H9 (cell line): Measurements from ENCODE around the gene GRAMD1B. TPM values are rescaled to one million over a fixed set of nuclear protein-coding genes. Genes with fewer than 3 reads are reported as not detected.
A peak's percentile ranks its signal among the peaks of the same experiment; 100 is the strongest.

Experiments
- DNase-seq: peaks from one replicate; pipeline ENCODE4 v3.0.0-alpha.2; 2017
- H2AFZ ChIP-seq: one replicate; pipeline ENCODE4 v1.6.1; 2013; ENCODE audit warnings: mild to moderate bottlenecking, low read length, control low read depth, moderate library complexity
- H2AK5ac ChIP-seq: 2 replicates; pipeline ENCODE4 v1.6.1; 2013; ENCODE audit warnings: low read length, control low read depth, mixed read lengths; ENCODE audit not compliant: insufficient read length
- H2BK120ac ChIP-seq: one replicate; pipeline ENCODE4 v1.6.1; 2013; ENCODE audit warnings: low read depth, mild to moderate bottlenecking, low read length, control low read depth, inconsistent platforms; ENCODE audit not compliant: poor library complexity, severe bottlenecking
- H2BK12ac ChIP-seq: 2 replicates; pipeline ENCODE4 v1.6.1; 2013; ENCODE audit warnings: low read length, control low read depth, mixed read lengths, low read depth; ENCODE audit not compliant: insufficient read length
- H2BK15ac ChIP-seq: 2 replicates; pipeline ENCODE4 v1.6.1; 2013; ENCODE audit warnings: low read depth, low read length, control low read depth
- H2BK20ac ChIP-seq: one replicate; pipeline ENCODE4 v1.6.1; 2013; ENCODE audit warnings: low read depth, mild to moderate bottlenecking, low read length, control low read depth, inconsistent platforms; ENCODE audit not compliant: poor library complexity, severe bottlenecking
- H2BK5ac ChIP-seq: 2 replicates; pipeline ENCODE4 v1.6.1; 2013; ENCODE audit warnings: low read length, control low read depth, mixed read lengths; ENCODE audit not compliant: insufficient read length
- H3K14ac ChIP-seq: 2 replicates; pipeline ENCODE4 v1.6.1; 2013; ENCODE audit warnings: low read length, control low read depth; ENCODE audit not compliant: insufficient read depth
- H3K18ac ChIP-seq: 2 replicates; pipeline ENCODE4 v1.6.1; 2013; ENCODE audit warnings: low read depth, mild to moderate bottlenecking, mixed read lengths, low read length, control low read depth; ENCODE audit not compliant: insufficient read length
- H3K23ac ChIP-seq: 2 replicates; pipeline ENCODE4 v1.6.1; 2013; ENCODE audit warnings: low read length, control low read depth, mixed read lengths, low read depth; ENCODE audit not compliant: insufficient read length
- H3K23me2 ChIP-seq: 2 replicates; pipeline ENCODE4 v1.6.1; 2013; ENCODE audit warnings: low read depth, mild to moderate bottlenecking, mixed read lengths, low read length, control low read depth; ENCODE audit not compliant: insufficient read length, poor library complexity, severe bottlenecking
- H3K27ac ChIP-seq: 2 replicates; pipeline ENCODE4 v1.5.1; 2013; ENCODE audit warnings: low read length, control low read depth, mixed read lengths, low read depth; ENCODE audit not compliant: insufficient read length
- H3K27me3 ChIP-seq: 2 replicates; pipeline ENCODE4 v1.6.1; 2013; ENCODE audit warnings: low read length, control low read depth, inconsistent platforms; ENCODE audit not compliant: insufficient read depth
- H3K4ac ChIP-seq: 2 replicates; pipeline ENCODE4 v1.6.1; 2013; ENCODE audit warnings: low read depth, mild to moderate bottlenecking, control low read depth, inconsistent platforms, low read length, moderate library complexity
- H3K4me1 ChIP-seq: 2 replicates; pipeline ENCODE4 v1.6.1; 2013; ENCODE audit warnings: low read length, control low read depth, inconsistent platforms; ENCODE audit not compliant: insufficient read depth
- H3K4me2 ChIP-seq: 2 replicates; pipeline ENCODE4 v1.6.1; 2013; ENCODE audit warnings: low read length, control low read depth, mixed read lengths; ENCODE audit not compliant: insufficient read length, insufficient read depth
- H3K56ac ChIP-seq: 2 replicates; pipeline ENCODE4 v1.6.1; 2013; ENCODE audit warnings: low read depth, mild to moderate bottlenecking, mixed read lengths, low read length, control low read depth; ENCODE audit not compliant: insufficient read length
- H3K79me1 ChIP-seq: 2 replicates; pipeline ENCODE4 v1.6.1; 2013; ENCODE audit warnings: low read depth, mild to moderate bottlenecking, moderate library complexity, low read length, control low read depth, inconsistent platforms; ENCODE audit not compliant: insufficient read depth, poor library complexity, severe bottlenecking
- H3K79me2 ChIP-seq: 2 replicates; pipeline ENCODE4 v1.6.1; 2013; ENCODE audit warnings: low read length, control low read depth, inconsistent platforms; ENCODE audit not compliant: insufficient read depth
- H3K9ac ChIP-seq: 2 replicates; pipeline ENCODE4 v1.6.1; 2013; ENCODE audit warnings: low read length, control low read depth, mixed read lengths; ENCODE audit not compliant: insufficient read length; ENCODE audit errors: extremely low read depth
- H3K9me3 ChIP-seq: one replicate; pipeline ENCODE4 v1.6.1; 2013; ENCODE audit warnings: low read depth, low read length, inconsistent platforms; ENCODE audit not compliant: control insufficient read depth
- H3T11ph ChIP-seq: one replicate; pipeline ENCODE4 v1.6.1; 2013; ENCODE audit warnings: mild to moderate bottlenecking, low read length, control low read depth, inconsistent platforms
- H4K20me1 ChIP-seq: one replicate; pipeline ENCODE4 v1.6.1; 2013; ENCODE audit not compliant: control insufficient read depth, insufficient read length, insufficient read depth
- H4K5ac ChIP-seq: 2 replicates; pipeline ENCODE4 v1.6.1; 2013; ENCODE audit warnings: low read depth, mild to moderate bottlenecking, mixed read lengths, low read length, control low read depth; ENCODE audit not compliant: insufficient read length
- H4K8ac ChIP-seq: replicated peaks from 2 replicates; pipeline ENCODE4 v1.6.1; 2013; ENCODE audit warnings: low read length, control low read depth, mixed read lengths, low read depth; ENCODE audit not compliant: insufficient read length
- H4K91ac ChIP-seq: 2 replicates; pipeline ENCODE4 v1.6.1; 2013; ENCODE audit warnings: low read depth, mild to moderate bottlenecking, moderate library complexity, mixed read lengths, low read length, control low read depth; ENCODE audit not compliant: insufficient read length
- H3K27ac Mint-ChIP-seq, 3 experiments: 2 replicates in 2 of 3; 3 replicates in 1 of 3; pipeline ENCODE4 v1.8.0; 2020 to 2021; ENCODE audit warnings: mixed read lengths in 3 of 3, mild to moderate bottlenecking in 1 of 3, moderate library complexity in 1 of 3
- H3K27me3 Mint-ChIP-seq: 2 replicates; pipeline ENCODE4 v1.8.0; 2021; ENCODE audit warnings: low read depth, mild to moderate bottlenecking, moderate library complexity, mixed read lengths
- H3K36me3 Mint-ChIP-seq, 3 experiments: 2 replicates in 2 of 3; 3 replicates in 1 of 3; pipeline ENCODE4 v1.8.0; 2020 to 2021; ENCODE audit warnings: low read depth in 3 of 3, mixed read lengths in 3 of 3; ENCODE audit not compliant: insufficient read depth in 1 of 3
- H3K4me1 Mint-ChIP-seq, 2 experiments: 2 replicates each; pipeline ENCODE4 v1.8.0; 2020; ENCODE audit warnings: mixed read lengths in 2 of 2
- H3K4me3 Mint-ChIP-seq, 2 experiments: 2 replicates in 1 of 2; 3 replicates in 1 of 2; pipeline ENCODE4 v1.8.0; 2020 to 2021; ENCODE audit warnings: mild to moderate bottlenecking in 2 of 2, mixed read lengths in 2 of 2, moderate library complexity in 1 of 2
- H3K9me3 Mint-ChIP-seq, 2 experiments: 2 replicates in 1 of 2; 3 replicates in 1 of 2; pipeline ENCODE4 v1.8.0; 2020; ENCODE audit warnings: mild to moderate bottlenecking in 2 of 2, mixed read lengths in 2 of 2, moderate library complexity in 1 of 2
- CTCF ChIP-seq: fragments of 200-600 bp; sonication (generic); conservative IDR thresholded peaks from 3 replicates; pipeline ENCODE4 v1.8.0; 2021; ENCODE audit warnings: antibody characterized with exemption, mild to moderate bottlenecking
- WGBS: extraction: QIAGEN DNeasy Blood & Tissue Kit; methylation state at CpG from one replicate; pipeline ENCODE4 v1.1.7; 2013; ENCODE audit warnings: missing lambda C conversion rate, low lambda C conversion rate, mixed read lengths; ENCODE audit not compliant: insufficient read length; ENCODE audit errors: extremely low coverage; 5-methylcytosine and 5-hydroxymethylcytosine counted together
- total RNA-seq: library from RNA; stranded (reverse); gene quantifications from 2 replicates; pipeline ENCODE4 v1.2.1, GENCODE V29; 2021

GRAMD1B gene
- total RNA-seq, 1 experiment from 2014 or later = 25.9 TPM

- H4K91ac ChIP-seq = no peak overlapping the region
- Mint-ChIP-seq H3K27ac (peak overlapping the region in 2 of 3 experiments; percentile 44 to 95; a peak in 4 of 7 replicates), H3K9me3 (0 out of 5 replicates have a peak, but pooled peaks cover 0 to 2% of the 10 kb centered on the region in 2 experiments), H3K4me1 (peaks cover 49 to 58% of the 10 kb centered on the region in 2 experiments), H3K27me3 (peaks cover 62% of the 10 kb centered on the region), H3K36me3 (peaks cover 5 to 12% (median 11%) of the 10 kb centered on the region in 3 experiments; a peak in 5 of 7 replicates), H3K4me3 (peak overlapping the region; percentile 84 to 92)
- no peak overlapping the region for H3K4ac ChIP-seq
- TF ChIP-seq CTCF = no peak
- no peak overlapping the region for H3K27ac ChIP-seq
- H4K20me1 ChIP-seq = no peaks in the 10 kb centered on the region
- peaks cover 8% of the 10 kb centered on the region for H3K23me2 ChIP-seq
- H3K79me1 ChIP-seq = no peaks in the 10 kb centered on the region
- no peak overlapping the region for H2AFZ ChIP-seq
- DNase-seq = no peak
- no peaks in the 10 kb centered on the region for H3K9me3 ChIP-seq
- H3K14ac ChIP-seq = no peak overlapping the region
- no CpG with 5 or more reads among the region's 5 CpGs for WGBS
- no peak overlapping the region for H2BK20ac ChIP-seq
- H3K79me2 ChIP-seq = no peaks in the 10 kb centered on the region
- no peaks in the 10 kb centered on the region; the same call in 1 of the 2 replicates for H3K27me3 ChIP-seq
- H3K4me2 ChIP-seq = peak overlapping the region; percentile 80
- H4K8ac ChIP-seq = no peak overlapping the region
- 0 out of 2 replicates have a peak, but pooled peaks cover 7% of the 10 kb centered on the region for H3K4me1 ChIP-seq
- H3K56ac ChIP-seq = no peak overlapping the region
- H2BK15ac ChIP-seq = no peak overlapping the region
- no peak overlapping the region for H2BK120ac ChIP-seq
- no peak overlapping the region for H2BK12ac ChIP-seq
- H3K23ac ChIP-seq = no peak overlapping the region
- no peak overlapping the region for H2BK5ac ChIP-seq
- no peak overlapping the region for H2AK5ac ChIP-seq
- H3K9ac ChIP-seq = no peak overlapping the region
- H4K5ac ChIP-seq = no peak overlapping the region
- no peak overlapping the region for H3T11ph ChIP-seq
- H3K18ac ChIP-seq = no peak overlapping the region
Observed at GRCh38 chr11:123429336-123429735, 733 bp upstream of the GRAMD1B start.
